ENCODE results near the gene CAPN1.
"Not testable (repeated sequence)": the region's sequence is repeated elsewhere in the genome, so short reads cannot be mapped to it uniquely, and the experiment has no call there.

Gene CAPN1

DNA sequence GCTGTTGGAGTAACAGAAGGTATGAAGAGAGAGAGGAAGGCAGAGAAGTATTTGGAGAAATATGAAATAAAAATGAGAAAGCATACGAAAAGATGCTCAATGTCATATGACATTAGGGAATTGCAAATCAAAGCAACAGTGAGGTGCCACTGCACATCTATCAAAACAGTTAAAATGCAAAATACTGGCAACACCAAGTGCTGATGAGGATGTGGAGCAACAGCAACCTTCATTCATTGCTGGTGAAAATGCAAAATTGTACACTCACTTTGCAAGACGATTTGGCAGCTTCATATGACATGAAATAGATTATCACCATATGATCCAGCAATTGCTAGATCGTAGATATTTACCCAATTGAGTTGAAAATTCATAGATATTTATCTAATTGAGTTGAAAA, 21.1 kb upstream of the CAPN1 start:
- DNase-seq: no peak

DNA sequence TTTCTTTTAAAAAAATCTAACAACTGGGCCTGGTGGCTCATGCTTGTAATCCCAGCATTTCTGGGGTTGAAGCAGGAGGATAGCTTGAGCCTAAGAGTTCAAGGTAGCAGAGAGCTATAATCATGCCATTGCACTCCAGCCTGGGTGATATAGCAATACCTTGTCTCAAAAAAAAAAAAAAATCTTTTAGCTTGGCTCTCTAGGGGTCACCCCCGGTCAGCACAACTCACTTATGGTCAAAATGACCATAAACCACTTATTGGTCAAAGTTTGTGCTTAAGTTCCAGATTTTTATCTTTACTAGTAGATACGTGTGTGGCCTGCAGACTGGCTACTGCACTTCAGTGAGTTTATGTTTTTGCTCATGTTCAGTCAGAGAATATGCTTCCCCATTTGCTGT, 18.0 kb upstream of the CAPN1 start:
- no peak for DNase-seq

DNA sequence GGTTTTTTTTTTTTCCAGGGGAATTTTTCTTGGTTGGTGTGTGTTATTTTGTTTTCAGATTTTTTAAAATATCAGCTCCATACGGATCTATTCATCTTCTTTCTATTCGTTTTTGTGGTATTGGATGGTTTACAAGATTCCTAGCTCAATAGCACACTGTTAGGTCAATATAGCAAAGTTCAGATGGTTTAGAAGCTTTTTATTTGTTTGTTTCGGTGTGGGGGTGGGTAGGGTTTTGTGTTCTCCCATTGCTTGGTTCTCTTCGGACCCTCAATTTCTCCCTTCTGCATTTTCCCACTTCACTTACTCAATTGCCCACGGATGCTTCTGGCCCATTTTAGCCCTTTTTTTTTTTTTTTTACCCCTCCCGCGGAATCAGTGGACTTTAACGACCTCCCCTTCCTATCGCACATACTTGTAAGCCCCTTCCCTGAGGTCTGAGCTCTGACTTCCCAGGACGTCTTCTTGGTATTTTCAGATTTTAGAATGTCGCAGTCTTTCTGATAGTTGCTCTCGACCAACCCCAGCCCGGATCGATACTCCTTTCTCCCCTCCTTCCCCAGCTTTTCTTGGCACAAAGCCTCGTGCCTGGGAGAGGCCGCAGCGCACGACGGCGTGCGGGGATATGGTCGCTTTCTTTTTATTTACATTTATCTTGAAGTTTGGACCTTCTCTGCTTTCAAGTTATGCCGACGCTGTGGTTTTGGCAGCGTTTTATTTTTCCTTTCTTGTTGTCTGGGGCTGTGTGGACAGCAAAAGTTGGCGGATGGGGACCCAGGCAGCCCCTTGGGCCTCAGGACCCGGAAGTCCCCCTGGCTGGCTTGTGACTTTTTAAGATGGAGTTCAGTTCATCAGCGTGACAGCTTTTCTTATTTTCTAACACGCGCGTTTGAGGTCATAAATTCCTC, 16.1 kb upstream of the CAPN1 start:
- DNase-seq: no peak

DNA sequence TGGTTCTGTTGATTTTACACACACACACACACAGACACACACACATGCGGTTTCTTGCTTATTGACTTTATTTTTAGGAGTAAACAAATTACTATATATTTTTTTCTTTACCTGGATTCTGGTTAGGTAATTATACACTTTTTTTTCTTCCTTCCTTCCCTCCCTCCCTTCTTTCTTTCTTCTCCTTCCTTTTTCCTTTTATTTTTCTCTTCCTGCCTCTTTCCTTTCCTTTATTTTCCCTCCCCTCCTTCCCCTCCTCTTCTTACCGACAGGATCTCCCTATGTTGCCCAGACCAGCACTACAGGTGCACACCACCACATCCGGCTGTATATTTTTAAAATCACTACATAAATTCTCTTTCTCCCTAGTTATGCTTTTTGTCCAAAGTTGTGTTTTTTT, 14.8 kb upstream of the CAPN1 start:
- no peak for DNase-seq

DNA sequence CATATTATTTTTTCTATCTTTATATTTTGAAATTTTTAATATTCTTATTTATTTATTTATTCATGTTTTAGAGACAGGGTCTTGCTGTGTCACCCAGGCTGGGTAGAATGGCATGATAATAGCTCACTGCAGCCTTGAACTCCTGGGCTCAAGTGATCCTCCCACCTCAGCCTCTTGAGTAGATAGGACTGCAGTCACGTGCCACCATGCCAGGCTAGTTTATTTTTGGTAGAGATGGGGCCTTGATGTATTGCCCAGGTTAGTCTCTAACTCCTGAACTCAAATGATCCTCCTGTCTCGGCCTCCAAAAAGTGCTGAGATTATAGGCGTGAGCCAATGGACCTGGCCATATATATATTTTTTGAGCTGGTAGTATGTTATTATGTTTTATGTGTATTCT, 14.1 kb upstream of the CAPN1 start:
- no peak for DNase-seq

DNA sequence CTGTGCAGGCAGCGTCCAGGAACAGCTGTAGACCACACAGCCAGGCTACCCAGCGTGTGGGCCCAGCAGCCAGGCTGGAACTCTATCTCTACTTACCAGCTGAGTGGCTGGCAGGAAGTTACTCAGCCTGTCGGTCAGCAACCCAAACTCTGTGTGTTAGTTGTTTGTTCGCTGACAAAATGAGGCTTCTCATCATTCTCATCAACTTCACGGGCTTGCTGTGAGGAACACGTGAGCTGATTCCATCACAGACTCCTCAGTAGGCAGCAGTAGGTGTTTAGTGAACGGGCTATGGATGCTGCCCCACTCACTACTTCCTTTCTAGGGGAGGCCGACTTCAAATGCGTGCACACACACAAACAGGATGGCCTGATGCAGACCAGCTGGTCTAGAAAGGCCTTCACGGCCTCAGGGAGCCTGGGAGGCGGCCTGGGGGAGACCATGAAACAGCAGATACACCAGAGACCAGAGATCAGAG, 12.5 kb upstream of the CAPN1 start:
- DNase-seq: no peak

DNA sequence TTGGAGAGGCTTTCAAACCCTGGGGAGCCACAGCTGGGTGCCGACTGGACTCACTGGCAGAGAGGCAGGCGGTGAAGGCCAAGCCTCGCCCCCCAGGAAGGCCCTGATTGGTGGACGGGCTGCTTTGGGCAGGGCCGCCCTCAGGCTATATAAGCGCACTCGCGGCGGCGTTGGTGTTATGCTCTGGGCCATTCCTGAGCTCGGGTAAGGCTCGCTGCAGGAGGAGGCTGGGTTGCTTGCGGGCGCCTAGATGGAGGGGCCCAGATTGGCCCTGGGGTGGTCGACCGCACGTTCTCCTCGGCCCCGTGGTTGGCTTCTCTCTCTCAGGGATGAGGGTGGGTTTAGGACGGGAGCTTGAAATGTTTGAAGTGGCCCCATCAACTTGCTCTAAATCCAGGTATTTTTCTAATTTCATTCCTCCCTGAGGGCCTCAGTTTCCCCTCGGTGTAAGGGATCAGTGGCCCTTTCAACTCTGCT, 11.6 kb upstream of the CAPN1 start, which contains the start of gene SPDYC:
Gene SPDYC (plus strand): TSS at position 176 of the 477 bp plus-strand sequence. CDS start 1,125 bp downstream, outside the sequence.
- DNase-seq: no peak

DNA sequence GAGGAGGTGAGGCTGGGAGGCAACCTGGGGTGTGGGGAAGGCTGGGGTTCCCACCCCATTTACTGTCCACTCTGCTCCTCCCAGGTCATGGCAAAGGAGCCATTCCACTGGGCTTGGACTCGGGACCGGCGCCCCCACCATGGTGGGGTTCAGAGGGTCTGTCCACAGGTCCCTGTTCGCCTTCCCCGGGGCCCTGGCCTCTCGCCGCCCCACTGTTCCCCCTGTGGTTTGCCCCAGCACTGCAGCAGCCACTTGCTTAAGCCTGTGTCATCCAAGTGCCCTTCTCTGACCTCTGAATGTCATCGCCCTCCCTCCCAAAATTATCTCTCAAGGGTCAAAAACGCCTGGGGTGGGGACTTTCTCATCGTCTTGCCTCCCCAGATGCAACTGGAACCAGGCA, 9.1 kb upstream of the CAPN1 start:
- no peak for DNase-seq

DNA sequence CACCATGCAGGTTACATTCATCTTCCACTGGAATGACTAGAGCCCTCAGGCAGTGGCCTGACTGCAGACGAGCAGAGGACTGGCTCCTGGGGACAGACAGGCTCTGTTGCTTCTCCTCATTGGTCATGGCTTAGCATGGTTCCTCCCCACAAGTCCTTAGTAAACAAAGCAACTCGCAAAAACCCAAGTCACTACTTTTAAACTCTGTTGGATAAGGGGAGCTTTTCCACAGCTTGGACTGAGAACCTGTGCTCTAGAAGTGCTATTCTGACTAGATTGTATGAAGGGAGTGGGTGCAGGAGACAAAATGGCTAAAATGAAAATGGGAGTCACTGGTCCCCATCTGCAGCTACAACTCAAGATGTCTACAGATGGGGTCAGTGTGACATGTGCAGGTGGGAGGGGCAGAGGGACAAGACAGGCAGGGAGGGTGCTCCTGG, 7.1 kb upstream of the CAPN1 start:
- DNase-seq: not testable (repeated sequence)

DNA sequence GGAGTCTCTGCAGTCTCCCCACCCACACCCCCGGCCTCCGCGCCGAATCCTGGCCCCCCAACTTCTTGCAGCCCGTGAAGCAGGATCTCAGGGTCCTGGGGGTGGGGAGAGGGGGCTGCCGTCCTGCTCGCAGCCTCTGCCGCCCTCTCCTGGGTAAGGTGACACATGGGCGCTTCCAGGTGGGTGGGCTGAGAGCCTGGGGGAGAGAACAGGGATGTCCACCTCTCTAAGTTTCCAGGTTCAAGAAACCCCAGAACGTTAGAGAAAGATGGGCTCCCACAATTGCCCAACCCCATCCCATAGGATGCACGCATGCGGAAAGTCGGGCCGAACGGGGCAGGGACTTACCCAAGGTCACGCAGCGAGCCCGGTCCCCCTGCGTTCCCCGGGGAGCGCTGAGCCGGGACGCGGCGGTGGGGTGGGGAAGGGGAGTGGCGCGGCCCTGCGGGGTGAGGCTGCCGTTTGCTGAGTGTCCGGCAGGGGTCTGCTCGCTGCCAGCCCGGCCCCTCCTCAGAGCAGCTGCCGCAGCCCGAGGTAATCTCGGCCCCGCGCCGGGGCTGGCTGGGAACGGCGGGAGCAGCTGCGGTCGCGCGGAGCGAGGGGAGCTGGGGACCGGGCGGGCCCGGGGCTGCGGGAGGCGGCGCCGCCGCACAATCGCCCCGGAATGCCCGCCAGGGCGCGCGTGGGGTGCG, 705 bp upstream of the CAPN1 start:
- DNase-seq: peak; percentile 50

DNA sequence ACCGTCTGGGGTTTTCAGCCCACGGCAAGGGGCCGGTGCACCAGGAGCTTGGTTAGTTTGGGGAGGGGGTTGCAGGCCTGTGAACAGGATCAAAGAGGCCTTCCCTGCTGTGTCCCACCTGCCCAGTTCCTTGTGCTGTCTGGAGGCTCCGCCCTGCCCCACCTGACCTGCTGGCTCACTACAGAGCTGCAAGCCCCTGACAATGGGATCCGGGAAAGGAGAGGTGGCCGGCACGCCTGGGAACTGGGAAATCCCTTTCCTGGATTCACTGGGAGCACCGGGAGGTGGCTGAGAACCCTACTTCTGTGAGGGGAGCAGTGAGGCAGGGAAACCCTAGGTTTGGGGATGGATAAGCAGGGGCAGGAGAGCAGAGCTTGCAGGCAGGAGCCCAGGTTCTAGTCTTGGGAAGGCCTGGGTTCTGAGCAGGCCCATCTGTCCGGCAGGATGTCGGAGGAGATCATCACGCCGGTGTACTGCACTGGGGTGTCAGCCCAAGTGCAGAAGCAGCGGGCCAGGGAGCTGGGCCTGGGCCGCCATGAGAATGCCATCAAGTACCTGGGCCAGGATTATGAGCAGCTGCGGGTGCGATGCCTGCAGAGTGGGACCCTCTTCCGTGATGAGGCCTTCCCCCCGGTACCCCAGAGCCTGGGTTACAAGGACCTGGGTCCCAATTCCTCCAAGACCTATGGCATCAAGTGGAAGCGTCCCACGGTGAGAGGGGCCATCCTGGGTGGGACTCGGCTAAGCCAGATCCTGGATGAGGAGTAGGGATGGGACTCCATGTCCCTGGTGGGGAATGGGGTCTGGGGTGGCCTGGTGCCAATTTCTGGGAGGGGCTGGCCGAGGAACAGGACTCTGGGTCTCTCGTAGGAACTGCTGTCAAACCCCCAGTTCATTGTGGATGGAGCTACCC, 786 bp downstream of the CAPN1 start:
- peak; percentile 27 for DNase-seq

DNA sequence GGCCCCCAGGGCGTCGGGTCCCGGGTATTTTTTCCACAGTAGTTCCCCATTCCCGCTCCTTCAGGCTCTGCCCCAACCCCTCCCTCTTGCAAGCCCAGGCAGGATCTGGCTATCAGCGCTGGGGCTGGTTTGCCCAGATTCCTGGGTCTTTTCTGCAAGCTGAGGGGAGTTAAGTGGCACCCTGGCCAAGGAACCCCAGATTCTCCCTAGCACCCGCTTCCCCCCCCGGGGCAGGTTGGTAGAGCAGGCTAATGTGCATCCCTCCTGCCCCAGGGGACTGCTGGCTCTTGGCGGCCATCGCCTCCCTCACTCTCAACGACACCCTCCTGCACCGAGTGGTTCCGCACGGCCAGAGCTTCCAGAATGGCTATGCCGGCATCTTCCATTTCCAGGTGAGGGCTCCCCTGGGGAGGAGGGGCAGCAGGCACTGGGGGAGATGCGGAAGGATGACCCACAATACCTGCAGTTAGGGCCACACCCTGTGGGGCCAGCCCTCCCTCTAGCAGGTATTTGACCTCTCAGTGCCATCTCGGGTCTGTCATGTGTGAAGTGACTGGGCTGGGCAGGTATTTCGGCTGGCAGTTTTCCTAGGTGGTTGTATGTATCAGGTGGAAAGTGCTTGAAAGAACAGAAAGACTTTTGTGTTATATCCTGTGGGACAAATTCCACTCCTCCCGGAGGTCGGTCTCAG, 1.6 kb downstream of the CAPN1 start:
- DNase-seq: no peak

DNA sequence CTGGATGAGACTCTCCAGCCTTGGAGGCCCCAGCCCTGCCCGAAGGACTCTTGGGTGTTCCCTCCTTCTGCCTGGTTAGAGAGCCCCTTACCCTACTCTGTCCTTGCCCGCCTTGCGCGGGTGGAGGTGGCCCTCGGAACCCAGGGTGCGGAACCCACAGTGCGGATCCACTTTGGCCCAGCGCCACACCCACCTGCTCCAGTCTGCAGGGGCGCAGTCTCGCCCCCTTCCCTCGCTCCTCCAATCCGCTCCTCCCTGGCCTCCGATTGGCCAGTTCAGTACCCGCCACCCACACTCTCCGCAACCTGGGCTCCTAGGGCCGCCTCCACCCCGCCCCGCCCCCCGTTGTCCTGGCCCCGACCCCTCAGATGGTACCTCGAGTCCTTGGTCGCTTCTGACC, 2.4 kb downstream of the CAPN1 start:
- DNase-seq: no peak

DNA sequence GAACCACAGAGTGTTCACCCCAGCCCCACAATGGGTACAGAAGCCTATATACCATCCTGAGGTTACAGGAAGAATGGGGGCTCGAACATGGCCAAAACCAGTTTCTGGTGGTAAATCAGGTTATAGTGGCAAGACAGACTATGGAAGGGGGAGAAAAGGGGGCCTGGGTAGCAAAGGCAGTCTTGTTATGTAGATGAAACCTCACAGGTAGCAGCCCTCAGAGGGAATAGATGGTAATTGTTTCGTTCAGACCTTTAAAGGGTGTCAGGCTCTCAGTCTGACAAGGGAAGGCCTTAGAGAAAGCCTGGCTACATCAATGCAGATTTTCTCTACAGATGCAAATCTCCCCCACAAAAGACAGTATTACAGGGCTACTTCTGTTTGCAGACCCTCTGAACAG, 3.4 kb downstream of the CAPN1 start:
- DNase-seq: no peak

DNA sequence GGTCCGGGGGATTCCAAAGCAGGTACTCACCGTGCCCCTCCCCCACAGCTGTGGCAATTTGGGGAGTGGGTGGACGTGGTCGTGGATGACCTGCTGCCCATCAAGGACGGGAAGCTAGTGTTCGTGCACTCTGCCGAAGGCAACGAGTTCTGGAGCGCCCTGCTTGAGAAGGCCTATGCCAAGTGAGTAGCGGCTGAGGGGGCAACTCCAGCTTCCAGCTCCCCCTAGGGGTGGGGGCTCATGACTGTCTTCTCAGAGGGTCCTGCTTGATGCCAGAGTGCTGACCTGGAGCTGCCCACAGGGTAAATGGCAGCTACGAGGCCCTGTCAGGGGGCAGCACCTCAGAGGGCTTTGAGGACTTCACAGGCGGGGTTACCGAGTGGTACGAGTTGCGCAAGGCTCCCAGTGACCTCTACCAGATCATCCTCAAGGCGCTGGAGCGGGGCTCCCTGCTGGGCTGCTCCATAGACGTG, 4.2 kb downstream of the CAPN1 start:
- no peak for DNase-seq

DNA sequence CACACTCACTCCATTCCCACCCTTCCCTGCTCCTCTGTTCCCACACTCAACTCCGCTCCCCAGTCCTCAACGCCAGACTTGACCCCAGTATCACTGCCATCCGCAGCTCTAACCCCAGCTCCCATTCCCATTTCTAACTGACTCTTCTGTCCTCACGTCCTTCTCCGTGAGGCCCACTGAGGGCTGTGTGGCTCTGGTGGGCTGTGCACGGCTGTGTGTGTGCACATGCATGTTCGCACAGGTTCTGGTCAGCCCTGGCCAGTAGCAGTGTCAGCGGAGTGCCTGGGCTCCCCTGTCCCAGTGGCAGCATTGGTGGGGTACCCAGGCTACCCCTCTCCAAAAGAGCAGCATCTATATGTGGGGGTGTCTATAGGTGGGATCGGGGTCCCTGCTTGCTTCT, 5.0 kb downstream of the CAPN1 start:
- DNase-seq: no peak

DNA sequence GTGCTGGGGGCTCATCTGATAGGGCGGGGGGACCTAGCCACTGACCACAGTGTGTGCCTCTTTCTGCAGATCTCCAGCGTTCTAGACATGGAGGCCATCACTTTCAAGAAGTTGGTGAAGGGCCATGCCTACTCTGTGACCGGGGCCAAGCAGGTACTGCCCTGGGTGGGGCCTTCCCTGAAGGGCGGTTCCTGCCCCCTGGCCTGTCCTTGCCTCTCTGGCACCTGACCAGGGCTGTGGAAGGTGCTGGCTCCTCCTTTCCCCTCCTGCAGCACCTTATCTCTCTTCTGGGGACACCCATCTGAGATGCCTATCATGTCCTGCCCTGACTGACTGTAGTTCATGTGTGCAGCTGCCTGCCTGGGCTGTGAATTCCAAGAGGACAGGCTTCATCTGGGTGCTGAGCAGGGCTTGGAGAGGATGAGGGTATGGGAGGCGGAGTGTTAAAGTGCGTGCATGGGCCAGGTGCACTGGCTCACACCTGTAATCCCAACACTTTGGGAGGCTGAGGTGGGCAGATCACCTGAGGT, 5.5 kb downstream of the CAPN1 start:
- DNase-seq: no peak

DNA sequence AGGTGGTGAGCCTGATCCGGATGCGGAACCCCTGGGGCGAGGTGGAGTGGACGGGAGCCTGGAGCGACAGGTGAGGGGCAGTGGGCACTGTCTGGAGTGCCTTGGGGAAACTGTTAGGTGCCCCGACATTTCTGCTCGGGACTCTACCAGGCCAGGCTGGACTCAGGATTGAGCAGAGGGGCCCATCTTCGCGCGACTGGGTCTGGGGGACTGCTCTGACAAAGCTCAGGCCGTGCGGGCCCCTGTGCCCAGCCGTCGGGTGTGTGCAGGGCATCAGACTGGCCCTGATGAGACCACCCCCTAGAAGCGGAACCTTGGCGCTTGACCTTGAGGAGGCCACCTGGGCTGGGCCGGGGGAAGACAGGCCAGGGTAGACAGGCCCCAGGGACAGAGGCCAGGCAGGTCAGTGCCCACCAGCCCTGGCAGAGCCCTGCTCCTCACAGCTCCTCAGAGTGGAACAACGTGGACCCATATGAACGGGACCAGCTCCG, 6.3 kb downstream of the CAPN1 start:
- DNase-seq: no peak

DNA sequence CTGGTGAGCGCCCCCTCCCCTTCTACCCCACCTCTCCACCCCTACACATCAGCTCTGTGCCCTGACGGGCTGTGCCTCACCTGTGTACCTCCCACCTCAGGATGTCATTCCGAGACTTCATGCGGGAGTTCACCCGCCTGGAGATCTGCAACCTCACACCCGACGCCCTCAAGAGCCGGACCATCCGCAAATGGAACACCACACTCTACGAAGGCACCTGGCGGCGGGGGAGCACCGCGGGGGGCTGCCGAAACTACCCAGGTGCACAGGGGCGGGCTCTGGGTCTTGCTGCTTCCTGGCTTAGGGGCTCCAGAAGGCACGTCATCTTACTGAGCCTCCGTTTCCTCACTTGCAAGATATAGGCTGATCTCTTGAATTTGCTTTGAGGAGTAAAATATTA, 6.8 kb downstream of the CAPN1 start:
- no peak for DNase-seq

DNA sequence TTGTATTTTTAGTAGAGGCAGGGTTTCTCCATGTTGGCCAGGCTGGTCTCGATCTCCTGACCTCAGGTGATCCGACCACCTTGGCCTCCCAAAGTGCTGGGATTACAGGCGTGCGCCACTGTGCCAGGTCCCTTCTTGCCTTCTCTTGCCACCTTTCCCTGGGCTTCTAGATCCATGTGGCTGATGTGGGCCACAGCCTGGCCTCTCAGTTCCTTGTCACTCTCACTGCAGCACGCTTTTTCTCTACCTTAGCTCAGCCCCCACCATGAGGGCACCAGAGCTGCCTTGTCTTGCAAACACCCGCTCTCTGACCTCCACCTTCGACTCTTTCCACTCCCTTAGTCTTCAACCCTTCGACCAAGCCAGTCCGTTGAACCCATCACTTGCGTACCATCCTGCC, 7.5 kb downstream of the CAPN1 start:
- no peak for DNase-seq

DNA sequence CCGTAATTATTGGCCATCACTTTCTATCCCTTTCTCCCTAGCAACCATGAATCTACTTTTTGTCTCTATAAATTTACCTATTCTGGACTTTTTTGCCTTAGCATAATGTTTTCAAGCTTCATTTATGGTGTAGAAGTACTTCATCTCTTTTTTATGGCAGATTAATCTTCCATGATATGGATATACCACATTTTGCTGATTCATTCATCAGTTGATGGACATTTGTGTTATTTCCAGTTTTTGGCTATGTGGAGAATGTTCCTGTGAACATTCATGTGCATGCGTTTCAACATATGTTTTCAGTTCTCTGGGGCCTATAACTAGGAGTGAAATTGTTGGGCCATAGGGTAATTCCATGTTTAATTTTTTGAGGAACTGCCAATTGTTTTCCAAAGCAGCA, 12.8 kb downstream of the CAPN1 start:
- DNase-seq: no peak

DNA sequence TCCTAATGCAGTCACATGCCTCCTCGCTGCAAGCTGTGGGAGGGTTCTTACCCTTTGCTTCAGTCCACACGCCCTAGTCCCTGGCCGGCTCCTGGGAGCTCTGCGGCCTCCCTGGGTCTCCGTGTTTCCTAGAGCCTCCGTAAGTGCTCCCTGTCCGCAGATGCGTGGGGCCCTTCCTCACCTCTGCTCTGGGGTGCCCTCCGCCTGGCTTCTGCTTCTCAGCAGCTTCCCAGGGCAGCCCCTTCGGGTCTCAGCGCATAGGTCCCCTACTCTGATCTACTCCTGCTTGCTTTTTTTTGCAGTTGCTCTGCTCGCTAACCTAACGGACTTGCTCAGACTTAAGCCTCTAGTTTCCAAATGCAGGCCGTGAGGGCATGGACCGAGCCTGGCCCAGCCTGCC, 22.4 kb downstream of the CAPN1 start:
- no peak for DNase-seq
